GM21528 (cell line): ENCODE measurements around the gene CORO2A.

Source experiments
- ATAC-seq: cut with Tn5 transposase; IDR thresholded peaks from one replicate; pipeline ENCODE4 v1.9.1; 2021; ENCODE audit warnings: mild to moderate bottlenecking, moderate library complexity; ENCODE audit not compliant: unreplicated experiment, low FRiP score

CORO2A gene

GRCh38 chr9:98193336-98193944, 1.0 kb upstream of the CORO2A start:
- ATAC-seq: no peak

GRCh38 chr9:98191671-98192502, 550 bp downstream of the CORO2A start:
- ATAC-seq: no peak

GRCh38 chr9:98191181-98191608, 1.2 kb downstream of the CORO2A start:
- no peak for ATAC-seq

- no peak for ATAC-seq
Observed at GRCh38 chr9:98190757-98191105, 1.7 kb downstream of the CORO2A start.

GRCh38 chr9:98189412-98189811, 3.0 kb downstream of the CORO2A start:
- no peak for ATAC-seq

GRCh38 chr9:98187926-98188325, 4.5 kb downstream of the CORO2A start:
- no peak for ATAC-seq

GRCh38 chr9:98186236-98186635, 6.2 kb downstream of the CORO2A start:
- ATAC-seq: no peak

- ATAC-seq: no peak
Observed at GRCh38 chr9:98185611-98186171, 6.7 kb downstream of the CORO2A start.

GRCh38 chr9:98185021-98185567, 7.3 kb downstream of the CORO2A start:
- ATAC-seq: no peak

- no peak for ATAC-seq
Observed at GRCh38 chr9:98184326-98184725, 8.1 kb downstream of the CORO2A start.

GRCh38 chr9:98182889-98183599, 9.4 kb downstream of the CORO2A start:
- no peak for ATAC-seq

- no peak for ATAC-seq
Observed at GRCh38 chr9:98182069-98182820, 10.2 kb downstream of the CORO2A start.

- no peak for ATAC-seq
Observed at GRCh38 chr9:98181746-98182068, 10.7 kb downstream of the CORO2A start.

GRCh38 chr9:98180996-98181395, 11.4 kb downstream of the CORO2A start:
- no peak for ATAC-seq

GRCh38 chr9:98178874-98179850, 13.3 kb downstream of the CORO2A start:
- no peak for ATAC-seq

GRCh38 chr9:98176391-98177259, 15.8 kb downstream of the CORO2A start:
- ATAC-seq: no peak

- ATAC-seq: no peak
Observed at GRCh38 chr9:98175762-98176161, 16.7 kb downstream of the CORO2A start.

- no peak for ATAC-seq
Observed at GRCh38 chr9:98175028-98175569, 17.3 kb downstream of the CORO2A start.
